Transverse colon (tissue), 4 donors: ENCODE results near the gene CYP2A13.
"Not testable (repeated sequence)": the region's sequence is repeated elsewhere in the genome, so short reads cannot be mapped to it uniquely, and the experiment has no call there.

Experiments
- CTCF ChIP-seq, 5 experiments: fragments of 200-600 bp in 3 of 5; fragments of 450-650 bp in 2 of 5; sonication (generic) in 3 of 5; IDR thresholded peaks; 1 replicate in 2 of 5; 2 replicates in 3 of 5; pipeline ENCODE4 v1.5.1; 2016 to 2017; ENCODE audit warnings: antibody characterized with exemption in 5 of 5, inconsistent platforms in 3 of 5, mild to moderate bottlenecking in 2 of 5, moderate library complexity in 1 of 5
- EP300 ChIP-seq: sonication (generic); formaldehyde crosslinking; IDR thresholded peaks from one replicate; pipeline ENCODE4 v1.6.1; 2017; ENCODE audit warnings: antibody characterized with exemption, low read depth
- POLR2A ChIP-seq: fragments of 450-650 bp; IDR thresholded peaks from one replicate; pipeline ENCODE4 v1.6.1; 2016; ENCODE audit warnings: antibody characterized with exemption, mild to moderate bottlenecking, moderate library complexity
- POLR2AphosphoS5 ChIP-seq, 3 donors: sonication (generic); formaldehyde crosslinking; IDR thresholded peaks; one replicate each; pipeline ENCODE4 v1.6.1; 2016; ENCODE audit warnings: antibody characterized with exemption in 3 of 3

- TF ChIP-seq CTCF (IDR thresholded peaks at IDR 0.05); POLR2AphosphoS5 (IDR thresholded peaks at IDR 0.05); EP300; POLR2A: not testable (repeated sequence)
These were observed 39.1 kb downstream of the CYP2A13 start for GRCh38 chr19:41127362-41127761.
